HL-60/S4 treated with phorbol 12-myristate 13-acetate at 8.2 ng/mL for 4 days and 3 days (cell line): ENCODE data around the gene SLC34A2.
"Not testable (repeated sequence)": the region's sequence is repeated elsewhere in the genome, so short reads cannot be mapped to it uniquely, and the experiment has no call there.

Experiments used
- in situ Hi-C: fragments of 300-500 bp; cut with MboI; formaldehyde crosslinking; loops from 2 replicates; pipeline ENCODE4 v1.15.0; 2022; ENCODE audit warnings: low sequenced_read_pairs

Gene SLC34A2, protein sequence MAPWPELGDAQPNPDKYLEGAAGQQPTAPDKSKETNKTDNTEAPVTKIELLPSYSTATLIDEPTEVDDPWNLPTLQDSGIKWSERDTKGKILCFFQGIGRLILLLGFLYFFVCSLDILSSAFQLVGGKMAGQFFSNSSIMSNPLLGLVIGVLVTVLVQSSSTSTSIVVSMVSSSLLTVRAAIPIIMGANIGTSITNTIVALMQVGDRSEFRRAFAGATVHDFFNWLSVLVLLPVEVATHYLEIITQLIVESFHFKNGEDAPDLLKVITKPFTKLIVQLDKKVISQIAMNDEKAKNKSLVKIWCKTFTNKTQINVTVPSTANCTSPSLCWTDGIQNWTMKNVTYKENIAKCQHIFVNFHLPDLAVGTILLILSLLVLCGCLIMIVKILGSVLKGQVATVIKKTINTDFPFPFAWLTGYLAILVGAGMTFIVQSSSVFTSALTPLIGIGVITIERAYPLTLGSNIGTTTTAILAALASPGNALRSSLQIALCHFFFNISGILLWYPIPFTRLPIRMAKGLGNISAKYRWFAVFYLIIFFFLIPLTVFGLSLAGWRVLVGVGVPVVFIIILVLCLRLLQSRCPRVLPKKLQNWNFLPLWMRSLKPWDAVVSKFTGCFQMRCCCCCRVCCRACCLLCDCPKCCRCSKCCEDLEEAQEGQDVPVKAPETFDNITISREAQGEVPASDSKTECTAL

DNA sequence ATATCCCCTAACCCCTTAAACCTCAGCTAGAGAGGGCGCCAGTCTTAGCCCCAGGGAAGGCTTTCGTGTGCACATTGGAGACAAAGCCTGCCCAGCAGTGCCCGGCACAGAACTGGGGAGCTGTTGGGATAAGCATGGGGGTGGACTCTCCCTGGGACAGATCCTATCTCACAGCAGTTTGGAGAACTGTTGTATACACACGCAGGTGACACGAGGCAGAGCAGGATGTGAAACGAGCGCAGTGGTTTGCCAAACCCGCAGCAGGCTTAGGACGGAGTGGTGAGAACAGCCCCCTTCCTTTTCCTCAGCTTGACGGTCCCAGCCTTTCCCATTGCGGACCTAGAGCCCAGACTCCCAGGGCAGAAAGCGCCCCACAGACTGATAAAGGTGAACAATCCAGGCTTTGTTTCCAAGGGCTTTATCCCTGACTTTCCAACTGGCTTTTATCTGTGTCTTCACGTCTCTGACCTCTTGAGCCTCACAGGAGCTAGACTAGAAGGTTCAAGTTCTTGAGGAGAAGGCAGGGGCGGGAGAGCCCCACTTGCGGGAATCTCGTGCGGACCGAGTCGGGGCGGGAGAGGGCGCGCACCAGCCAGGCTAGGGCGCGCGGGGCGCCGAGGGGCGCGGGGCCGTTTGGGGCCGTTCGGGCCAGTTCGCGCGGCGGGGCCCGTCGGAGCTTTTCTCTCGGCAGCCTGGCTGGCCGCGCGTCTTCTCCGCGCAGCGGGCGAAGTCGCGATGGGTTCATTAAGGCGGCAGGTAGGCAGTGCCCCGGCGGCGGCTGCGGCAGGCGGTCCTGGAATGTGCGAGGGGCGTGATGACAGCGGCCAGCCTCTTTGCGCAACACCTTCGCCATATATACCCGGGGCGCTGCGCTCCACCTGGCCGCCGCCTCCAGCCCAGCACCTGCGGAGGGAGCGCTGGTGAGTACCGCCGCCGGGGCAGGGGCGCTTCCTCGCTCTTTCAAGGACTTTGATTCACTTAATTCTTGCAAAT, at the start of gene SLC34A2:
TSS of gene SLC34A2 (plus strand) at position 881 of the 993 bp plus-strand sequence. CDS start 6,650 bp downstream, outside the sequence.
- in situ Hi-C loops: no loop called here

DNA sequence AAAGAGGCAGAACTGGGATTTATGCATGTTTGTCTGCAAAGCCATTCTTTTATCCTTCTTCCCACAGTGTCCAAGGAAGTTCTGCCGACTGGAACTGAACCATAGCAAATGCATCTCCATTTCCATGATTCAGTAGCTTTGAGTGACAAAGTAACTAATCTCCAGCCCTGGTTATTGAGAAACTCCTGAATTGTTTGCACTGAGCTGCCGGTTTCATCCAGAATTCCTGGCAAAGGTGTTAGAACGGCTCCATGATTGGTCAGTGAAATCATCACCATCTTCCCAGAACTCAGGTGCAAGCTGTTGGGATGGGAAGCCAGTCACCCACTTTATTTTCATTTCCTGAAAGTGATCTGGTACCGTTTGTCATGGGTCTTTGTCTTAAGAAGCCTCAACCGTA, 47.0 kb upstream of the SLC34A2 start:
- in situ Hi-C loops: no loop called here

DNA sequence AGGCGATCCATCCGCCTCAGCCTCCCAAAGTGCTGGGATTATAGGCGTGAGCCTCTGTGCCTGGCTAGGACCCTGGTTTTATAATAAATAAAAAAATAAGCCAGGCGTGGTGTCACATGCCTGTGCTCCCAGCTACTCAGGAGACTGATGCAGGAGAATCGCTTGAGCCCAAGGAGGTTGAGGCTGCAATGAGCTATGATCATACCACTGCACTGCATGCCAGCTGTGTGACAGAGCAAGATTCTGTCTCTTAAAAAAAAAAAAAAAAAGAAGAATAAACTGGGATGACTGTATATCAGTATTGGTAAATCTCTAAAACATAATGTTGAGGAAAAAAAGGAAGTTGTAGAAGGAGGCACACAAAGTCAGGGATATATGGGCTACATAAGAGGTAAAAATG, 45.7 kb upstream of the SLC34A2 start:
- in situ Hi-C loops: no loop called here

DNA sequence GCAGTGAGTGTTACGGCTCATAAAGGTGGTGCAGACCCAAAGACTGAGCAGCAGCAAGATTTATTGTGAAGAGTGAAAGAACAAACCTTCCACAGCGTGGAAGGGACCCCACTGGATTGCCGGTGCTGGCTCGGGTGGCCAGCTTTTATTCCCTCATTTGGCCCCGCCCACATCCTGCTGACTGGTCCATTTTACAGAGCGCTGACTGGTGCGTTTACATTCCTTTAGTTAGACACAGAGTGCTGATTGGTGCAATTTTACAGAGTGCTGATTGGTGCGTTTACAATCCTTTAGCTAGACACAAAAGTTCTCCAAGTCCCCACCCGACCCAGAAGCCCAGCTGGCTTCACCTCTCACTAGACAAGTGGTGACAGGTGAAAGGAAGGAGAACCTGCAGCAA, 42.0 kb upstream of the SLC34A2 start:
- in situ Hi-C loops: not testable (repeated sequence)

DNA sequence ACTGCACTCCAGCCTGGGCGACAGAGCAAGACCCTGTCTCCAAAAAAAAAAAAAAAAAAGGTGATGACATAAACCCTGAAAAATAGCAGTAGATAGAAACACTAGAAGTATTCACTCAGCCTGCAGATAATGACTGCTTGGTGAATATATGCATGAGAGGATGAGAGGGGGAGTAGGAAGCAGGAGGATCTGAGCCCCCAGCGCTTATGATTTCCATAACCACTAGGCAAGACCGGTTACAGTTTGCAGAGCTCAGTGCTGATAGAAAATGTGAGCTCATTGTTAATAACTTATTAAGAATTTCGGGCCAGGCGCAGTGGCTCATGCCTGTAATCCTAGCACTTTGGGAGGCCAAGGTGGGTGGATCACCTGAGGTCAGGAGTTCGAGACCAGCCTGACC, 40.8 kb upstream of the SLC34A2 start:
- in situ Hi-C loops: no loop called here

DNA sequence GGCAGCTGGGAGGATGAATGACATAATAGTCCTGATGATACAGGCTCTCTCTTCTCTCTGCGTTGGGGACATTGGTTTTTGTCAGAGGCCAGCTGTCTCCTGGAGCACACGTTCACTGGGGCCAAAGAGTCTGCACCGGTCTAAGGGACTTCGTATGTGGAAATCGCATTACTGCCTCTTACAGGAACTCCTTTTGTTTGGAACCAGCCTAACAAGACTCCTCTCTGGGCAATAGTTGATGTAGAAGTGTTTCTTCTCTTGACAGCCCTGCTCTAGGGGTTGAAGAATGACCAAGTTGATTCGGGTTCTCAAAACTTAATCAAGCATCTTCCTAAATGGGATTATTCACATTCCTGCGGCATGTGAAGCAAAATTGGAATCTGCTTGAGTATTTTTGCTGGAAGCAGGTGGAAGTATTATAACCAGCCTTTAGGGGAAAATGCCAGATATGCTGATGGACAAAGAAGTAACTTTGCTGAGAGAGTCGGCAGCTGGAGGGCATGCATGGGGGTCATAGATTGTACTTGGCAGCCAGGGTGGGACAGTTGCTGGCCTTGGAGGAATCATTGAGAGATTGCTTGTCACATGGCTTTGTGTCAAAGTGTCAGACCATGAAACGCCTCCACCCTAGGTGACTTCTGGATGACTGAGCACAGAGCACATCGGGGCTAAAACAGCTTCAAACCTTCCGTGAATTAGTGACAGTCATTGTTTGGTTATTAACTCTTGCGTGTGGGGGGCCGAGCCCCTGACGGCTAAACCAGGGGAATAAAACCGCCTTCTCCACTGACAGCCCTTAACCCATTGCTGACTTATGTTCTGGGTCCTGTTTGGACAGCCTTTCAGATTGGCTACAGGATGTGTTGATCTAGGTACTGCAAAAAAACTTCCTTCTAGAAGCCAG, 34.4 kb upstream of the SLC34A2 start:
- in situ Hi-C loops: no loop called here

DNA sequence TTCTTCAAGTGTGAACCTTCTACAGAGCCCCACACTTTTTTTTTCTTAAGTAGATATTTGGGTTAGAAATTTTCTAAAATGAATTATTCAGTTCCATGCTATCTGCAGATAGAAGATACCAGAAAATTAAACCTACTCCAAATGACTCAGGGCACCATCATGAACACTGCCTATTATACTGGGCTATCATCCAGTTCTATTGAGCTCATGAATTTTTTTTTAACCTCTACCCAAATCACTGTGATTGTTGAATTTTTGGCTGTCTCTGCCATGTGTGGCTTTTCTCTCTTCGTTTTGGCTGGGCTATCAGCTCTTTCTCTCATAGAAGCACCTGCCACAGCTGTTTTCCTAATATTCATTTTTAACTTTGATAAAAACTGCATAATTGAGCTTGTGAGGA, 31.0 kb upstream of the SLC34A2 start:
- in situ Hi-C loops: no loop called here

DNA sequence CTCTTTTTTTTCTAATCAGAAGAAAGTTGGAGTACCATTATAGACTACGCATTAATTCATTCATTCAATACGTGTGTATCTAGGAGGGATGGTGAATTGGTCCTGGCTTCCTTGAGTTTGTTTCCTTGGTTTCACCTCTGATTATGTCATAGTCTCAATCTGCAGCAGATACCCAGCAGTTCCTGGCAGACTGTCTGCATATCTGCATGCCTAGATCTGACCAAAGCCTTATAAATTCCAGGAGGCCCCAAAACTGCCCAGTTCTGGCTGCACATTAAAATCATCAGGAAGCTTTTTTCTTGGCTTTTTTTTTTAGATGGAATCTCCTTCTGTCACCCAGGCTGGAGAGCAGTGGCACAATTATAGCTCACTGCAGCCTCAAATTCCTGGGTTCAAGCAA, 27.2 kb upstream of the SLC34A2 start:
- in situ Hi-C loops: no loop called here

DNA sequence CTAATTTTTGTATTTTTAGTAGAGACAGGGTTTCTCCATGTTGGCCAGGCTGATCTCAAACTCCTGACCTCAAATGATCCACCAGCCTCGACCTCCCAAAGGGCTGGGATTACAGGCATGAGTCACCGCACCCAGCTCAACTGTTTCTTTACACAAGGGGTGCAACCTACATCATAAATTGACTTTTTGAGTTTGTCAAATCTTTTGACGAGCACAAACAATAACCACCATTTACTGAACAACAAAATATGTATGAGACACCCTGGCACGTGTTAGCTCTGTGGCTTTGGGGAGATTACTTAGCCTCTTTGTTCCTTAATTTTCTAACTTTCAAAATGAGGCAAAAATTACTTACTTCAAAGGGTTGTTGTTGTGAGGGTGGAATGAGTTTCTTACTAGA, 23.5 kb upstream of the SLC34A2 start:
- in situ Hi-C loops: no loop called here

DNA sequence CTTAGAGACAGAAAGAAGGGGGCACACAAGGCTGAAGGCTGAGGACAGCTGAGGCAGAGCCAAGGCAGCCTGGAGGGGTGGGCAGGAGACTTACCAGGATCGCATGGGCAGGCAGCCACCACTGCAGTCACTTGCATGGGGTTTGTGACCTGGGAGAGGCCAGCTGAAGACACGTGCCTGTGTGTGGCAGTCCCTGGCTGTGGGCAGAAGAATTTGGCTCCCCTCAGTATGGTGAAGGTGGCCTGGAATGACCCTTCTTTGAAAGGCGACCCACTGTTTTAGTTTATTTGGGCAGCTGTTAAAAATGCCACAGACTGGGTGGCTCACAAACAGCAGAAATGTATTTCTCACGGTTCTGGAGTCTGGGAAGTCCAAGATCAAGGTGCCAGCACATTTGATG, 22.1 kb upstream of the SLC34A2 start:
- in situ Hi-C loops: no loop called here

DNA sequence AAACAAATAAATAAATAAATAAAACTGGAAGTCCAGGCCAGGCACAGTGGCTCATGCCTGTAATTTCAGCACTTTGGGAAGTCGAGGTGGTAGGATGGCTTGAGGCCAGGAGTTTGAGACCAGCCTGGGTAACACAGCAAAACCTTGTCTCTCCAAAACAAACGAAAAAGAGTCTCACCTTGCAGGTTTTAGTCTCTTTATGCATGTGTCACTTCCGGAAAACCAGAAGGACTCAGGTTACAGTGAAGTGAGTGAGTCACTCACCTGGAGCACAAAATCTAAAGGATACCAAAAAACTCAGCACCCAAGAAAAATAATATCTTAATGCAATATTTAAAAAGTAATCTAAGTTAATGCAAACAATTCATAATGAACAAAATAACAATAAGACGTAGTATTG, 20.1 kb upstream of the SLC34A2 start:
- in situ Hi-C loops: no loop called here

DNA sequence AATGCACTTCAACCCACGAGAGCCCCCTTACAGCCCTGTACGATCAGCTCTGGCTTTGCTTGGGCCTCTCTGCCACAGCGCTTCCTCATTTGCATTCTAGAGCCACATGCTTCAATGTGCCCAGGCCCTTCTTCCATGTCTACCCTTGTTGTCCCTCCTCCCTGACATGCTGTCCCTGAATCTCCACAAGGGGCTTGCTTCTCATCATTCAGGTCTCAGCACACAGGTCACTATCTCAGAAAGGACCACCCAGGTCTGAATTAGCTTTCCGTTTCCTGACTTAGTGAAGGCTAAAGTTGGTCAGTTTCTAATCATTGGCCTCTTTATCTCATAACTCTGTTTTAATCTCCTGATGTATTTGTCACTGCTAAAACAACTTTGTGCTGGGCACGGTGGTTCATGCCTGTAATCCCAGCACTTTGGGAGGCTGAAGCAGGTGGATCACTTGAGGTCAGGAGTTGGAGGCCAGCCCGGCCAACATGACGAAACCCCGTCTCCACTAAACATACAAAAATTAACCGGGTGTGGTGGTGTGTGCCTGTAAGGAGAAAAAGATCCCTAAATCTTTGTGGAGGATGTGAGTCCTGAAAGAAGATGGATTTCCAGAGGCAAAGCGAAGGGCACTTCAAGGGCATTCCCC, 17.9 kb upstream of the SLC34A2 start:
- in situ Hi-C loops: no loop called here

DNA sequence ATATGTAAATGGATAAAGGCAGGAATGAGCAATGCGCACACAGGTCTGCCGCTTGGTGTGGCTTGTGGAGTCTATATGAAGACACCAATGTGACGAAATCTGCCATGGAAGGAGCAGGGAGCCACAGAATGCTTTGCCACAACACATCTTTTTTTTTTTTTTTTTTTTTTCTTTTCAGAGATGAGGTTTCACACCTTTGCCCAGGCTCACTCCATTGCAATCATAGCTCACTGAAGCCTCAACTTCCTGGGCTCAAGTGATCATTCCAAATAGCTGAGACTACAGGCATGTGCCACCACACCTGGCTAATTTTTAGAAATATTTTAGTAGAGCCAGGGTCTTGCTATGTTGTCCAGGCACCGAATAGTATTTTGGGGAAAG, 17.4 kb upstream of the SLC34A2 start:
- in situ Hi-C loops: no loop called here

DNA sequence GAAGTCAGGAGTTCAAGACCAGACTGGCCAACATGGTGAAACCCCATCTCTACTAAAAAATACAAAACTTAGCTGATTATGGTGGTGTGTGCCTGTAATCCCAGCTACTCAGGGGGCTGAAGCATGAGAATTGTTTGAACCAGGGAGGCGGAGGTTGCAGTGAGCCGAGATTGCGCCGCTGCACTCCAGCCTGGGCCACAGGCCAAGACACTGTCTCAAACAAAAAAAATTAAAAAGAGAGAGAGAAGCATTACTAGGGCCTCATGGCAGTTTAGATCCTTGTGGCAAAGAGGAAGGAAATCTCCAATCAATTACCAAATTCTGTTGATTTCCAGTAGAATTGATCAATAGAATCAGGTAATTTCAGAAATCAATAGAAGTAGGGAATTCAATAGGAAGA, 16.8 kb upstream of the SLC34A2 start:
- in situ Hi-C loops: no loop called here

DNA sequence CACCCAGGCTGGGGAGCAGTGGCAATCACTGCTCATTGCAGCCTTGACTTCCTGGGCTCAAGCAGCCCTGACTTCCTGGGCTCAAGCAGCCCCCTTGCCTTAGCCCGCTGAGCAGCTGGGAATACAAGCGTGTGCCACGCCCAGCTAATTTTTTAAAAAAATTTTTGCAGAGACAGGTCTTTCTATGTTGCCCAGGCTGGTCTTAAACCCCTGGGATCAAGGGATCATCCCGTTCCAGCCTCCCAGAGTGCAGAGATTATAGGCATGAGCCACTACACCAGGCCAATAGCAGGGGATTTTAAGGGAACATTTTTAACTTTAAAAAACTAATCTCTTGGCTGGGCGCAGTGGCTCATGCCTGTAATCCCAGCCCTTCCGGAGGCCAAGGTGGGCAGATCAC, 5.3 kb upstream of the SLC34A2 start:
- in situ Hi-C loops: no loop called here

DNA sequence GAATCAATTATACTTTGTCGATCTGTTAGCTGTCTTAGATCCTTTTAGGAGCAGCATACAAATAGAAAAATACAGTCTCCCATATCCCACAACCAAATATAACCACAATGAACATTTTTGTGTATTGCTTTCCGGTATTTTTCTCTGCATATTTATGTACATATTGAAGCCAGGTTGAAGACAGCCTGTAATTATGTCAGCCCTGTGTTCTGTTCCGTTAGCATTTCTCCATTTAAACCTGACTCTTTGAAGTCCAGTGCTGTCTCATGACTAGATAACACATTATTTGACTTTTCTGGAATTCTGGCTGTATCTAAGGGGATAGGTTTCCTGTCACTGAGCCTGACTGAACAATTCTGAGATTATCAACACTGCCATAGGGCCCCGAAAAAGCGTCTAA, 4.0 kb upstream of the SLC34A2 start:
- in situ Hi-C loops: no loop called here

DNA sequence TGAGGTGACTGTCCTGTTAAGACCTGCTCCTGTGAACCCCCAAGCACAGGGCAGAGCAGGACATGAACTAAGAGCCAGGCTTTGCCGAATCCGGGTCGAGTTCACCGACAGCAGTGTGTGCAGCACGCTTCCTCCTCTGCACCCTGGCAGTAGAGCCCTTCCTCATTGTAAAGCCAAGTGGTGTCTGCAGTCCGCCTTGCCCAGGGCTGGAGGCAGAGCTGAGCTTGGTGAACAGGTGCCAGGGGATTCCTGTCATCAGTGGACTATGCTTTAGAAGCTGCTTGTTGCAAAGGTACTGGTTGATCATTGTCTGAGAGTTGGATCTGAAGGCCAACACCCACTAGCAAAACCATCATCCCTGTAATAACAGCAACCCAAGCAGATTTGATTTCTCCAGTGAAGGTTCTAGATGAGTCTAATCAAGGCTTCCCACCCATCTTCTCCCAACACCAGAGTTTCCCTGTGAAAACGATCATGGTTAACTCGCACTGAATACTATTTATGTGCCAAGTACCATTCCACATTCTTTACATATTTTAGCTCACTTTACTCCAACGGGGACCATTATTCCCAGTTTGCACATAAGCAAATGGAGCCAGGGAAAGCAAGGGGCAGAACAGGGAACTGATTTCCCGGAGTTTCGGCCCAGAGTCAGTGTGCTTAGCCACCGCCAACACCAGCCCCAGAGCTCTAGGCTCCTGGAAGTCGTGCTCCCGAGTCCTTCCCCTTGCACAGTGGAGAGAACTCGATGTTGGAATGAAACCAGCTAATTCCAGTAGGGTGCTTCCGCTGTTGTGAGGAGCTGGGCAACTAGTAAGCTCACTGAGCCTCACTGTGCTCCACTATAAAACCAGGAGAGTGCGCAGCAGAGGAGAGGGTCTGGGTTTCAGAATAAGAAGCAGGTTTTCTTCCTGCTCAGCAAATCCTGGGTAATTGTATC, 1.4 kb upstream of the SLC34A2 start:
- in situ Hi-C loops: no loop called here

DNA sequence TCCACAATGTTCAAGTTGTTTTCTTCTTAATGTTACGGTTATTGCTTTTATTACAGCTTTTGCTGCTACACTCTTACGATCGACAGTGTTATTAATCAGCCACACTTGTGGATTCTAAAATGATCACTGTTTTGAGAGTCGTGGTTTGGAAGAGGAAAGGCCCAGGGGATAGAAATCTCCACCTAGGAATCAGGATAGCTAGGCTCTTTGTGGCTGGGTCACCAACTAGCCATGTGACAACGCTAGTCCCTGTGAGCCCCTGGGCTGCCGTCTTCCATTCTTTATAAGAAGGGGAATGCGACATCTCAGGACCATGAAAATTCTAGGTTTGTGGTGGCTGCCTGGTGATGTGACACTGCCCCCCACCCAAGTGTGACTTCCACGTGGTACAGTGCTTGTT, 380 bp downstream of the SLC34A2 start:
- in situ Hi-C loops: no loop called here

DNA sequence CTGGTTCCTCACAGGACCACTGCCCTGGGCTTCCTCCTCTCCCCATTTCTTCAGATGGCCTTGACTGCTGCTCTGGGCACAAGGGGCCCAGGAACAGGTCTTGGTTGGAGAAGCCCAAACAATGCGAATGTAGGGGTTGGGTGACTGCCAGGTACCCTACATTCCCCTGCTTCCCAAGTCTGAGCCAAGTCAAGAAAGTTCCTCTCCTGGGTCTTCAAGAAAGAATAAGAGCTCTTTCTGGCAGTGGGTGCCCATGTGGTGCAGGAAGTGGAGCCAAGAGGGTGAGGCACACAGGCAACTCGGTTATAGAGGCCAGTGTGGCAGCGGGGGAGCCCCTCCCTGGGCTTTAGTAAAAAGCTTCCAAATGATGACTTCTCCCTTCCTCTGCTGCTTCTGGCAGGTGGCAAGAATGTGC, 2.7 kb downstream of the SLC34A2 start:
- in situ Hi-C loops: no loop called here
